Measurements from ENCODE around the gene BCL11B. TPM values are rescaled to one million over a fixed set of nuclear protein-coding genes. Genes with fewer than 3 reads are reported as not detected.

BCL11B gene
- total and polyA plus RNA-seq, 12 donors = 0.03 to 1.9 (median 0.11) TPM; not detected in 2

DNA sequence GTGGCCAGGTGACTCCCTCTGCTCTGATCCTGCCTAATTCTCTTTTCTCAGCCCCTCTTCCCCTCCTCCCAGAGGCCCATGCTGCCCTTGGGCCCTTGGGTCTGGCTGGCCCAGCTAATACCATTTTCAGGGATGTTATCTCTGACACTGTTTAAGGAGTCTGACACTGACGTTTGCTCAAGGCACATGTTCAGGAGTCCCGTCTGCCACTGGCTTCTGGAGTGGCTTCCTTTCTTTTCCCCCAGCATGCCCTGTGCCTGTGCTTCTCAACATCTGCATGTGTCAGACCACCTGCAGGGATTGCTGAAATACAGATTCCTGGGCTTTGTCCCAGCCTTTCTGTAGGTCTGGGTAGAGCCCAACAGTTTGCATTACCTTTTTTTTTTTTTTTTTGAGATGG lies 128.9 kb downstream of the BCL11B start:
- H3K4me1 ChIP-seq = no peaks in the 10 kb centered on the region
- intact Hi-C loops (cut with DNase I) = no loop called here

GRCh38 chr14:99141236-99141635 lies 130.8 kb downstream of the BCL11B start:
- no peak for ATAC-seq
- H3K27ac ChIP-seq = no peak overlapping the region
- no peaks in the 10 kb centered on the region for H3K9me3 ChIP-seq
- no peak overlapping the region for H3K4me3 ChIP-seq
- intact Hi-C loops (cut with DNase I) = no loop called here
- DNase-seq = no peak
- no peaks in the 10 kb centered on the region for H3K36me3 ChIP-seq
- TF ChIP-seq, protein P1, sequence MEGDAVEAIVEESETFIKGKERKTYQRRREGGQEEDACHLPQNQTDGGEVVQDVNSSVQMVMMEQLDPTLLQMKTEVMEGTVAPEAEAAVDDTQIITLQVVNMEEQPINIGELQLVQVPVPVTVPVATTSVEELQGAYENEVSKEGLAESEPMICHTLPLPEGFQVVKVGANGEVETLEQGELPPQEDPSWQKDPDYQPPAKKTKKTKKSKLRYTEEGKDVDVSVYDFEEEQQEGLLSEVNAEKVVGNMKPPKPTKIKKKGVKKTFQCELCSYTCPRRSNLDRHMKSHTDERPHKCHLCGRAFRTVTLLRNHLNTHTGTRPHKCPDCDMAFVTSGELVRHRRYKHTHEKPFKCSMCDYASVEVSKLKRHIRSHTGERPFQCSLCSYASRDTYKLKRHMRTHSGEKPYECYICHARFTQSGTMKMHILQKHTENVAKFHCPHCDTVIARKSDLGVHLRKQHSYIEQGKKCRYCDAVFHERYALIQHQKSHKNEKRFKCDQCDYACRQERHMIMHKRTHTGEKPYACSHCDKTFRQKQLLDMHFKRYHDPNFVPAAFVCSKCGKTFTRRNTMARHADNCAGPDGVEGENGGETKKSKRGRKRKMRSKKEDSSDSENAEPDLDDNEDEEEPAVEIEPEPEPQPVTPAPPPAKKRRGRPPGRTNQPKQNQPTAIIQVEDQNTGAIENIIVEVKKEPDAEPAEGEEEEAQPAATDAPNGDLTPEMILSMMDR (IDR thresholded peaks at IDR 0.05) = no peak
- WGBS, 2 donors = 82 to 84% methylated on average over 7 of the region's 7 CpGs
- no peaks in the 10 kb centered on the region for H3K4me1 ChIP-seq
- peaks cover 0 to 17% (median 7%) of the 10 kb centered on the region in 7 donors for H3K27me3 ChIP-seq

More for the DNA sequence above, 128.9 kb downstream of the BCL11B start:
- no peak overlapping the region for H3K4me3 ChIP-seq
- no peaks in the 10 kb centered on the region for H3K9me3 ChIP-seq
- TF ChIP-seq, protein P1 (IDR thresholded peaks at IDR 0.05) = no peak
- no peak overlapping the region for H3K27ac ChIP-seq
- WGBS, 2 donors = 18 to 21% methylated on average over 2 of the region's 2 CpGs
- H3K27me3 ChIP-seq = peaks cover 0 to 20% (median 10%) of the 10 kb centered on the region in 7 donors
- ATAC-seq = no peak
- no peak for DNase-seq
- no peaks in the 10 kb centered on the region for H3K36me3 ChIP-seq

DNA sequence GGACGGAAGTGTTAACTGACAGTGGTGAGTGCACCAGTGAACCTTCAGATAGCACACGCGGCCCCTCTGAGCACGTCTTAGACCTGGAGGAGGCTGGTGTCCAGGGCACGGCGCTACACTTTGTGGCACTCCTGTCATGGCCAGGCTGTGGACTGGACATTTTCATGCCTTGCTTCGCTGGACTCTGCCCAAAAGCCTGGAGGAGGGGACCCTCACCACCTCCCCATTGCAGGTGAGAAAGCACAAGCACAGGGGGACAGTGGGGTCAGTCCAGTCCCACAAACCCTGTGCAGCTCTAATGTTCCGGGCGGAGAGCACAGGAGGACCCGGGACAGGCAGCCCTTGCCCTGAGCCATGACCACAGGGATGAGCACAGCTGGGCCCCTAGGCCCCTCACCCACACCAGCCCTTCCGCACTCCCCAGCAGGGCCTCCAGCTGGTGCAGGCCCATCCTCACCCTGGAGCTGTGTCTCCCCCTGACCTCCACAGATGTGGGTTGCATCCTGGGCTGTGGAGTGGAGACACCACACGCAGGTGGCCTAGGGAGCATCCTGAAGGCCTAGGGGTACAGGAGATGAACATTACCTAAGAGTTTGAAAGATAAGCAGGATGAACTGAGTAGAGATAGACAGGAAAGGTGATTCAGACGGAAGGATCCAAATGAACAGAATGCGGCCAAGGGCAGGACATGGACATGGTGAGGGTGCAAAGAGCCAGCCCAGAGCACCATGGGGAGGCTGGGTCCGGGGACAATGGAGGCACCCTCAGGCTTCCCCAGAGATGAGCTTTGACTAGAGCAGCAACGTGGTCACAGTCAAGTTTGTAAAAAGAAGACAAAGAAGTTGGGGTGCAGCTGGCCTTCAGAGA lies 132.8 kb downstream of the BCL11B start:
- Histone ChIP-seq H3K27ac (no peak overlapping the region), H3K36me3 (no peaks in the 10 kb centered on the region), H3K27me3 (peaks cover 0 to 24% (median 4%) of the 10 kb centered on the region in 7 donors), H3K4me1 (no peaks in the 10 kb centered on the region), H3K4me3 (no peak overlapping the region), H3K9me3 (no peaks in the 10 kb centered on the region)
- no peak for ATAC-seq
- TF ChIP-seq, protein P1 (IDR thresholded peaks at IDR 0.05) = no peak
- WGBS, 2 donors = 71 to 77% methylated on average over 16 of the region's 16 CpGs
- DNase-seq = no peak
- intact Hi-C loops (cut with DNase I) = no loop called here

DNA sequence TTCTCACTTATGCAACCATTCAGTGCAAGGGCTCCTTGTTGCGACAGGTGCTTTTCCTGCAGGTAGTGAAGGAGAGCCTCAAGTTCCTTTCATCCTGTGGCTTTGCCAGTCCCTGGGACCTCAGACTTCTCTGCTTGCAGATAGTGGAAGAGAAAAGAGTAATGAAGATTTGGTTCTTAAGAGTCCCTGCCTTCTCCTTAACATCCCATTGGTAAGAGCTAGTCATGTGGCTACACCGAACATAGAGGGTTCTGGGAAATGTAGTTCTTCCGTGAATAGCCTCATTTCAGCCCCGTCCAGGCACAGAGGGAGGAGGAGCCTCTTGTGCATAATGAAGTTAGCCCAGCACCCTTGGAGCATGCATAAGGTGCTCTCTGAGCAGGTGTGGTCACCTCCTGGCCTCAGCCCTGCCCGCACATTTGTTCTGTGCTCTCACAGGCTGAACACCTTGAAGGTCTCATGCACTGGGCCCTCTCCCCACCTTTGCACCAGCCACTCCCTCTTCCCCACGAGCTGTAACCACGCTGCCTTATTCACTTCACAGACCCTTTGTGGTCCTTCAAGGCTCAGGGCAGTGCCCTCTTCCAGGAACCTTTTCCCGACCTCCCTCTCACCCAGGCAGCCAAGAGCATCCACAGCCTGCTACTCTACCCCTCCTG lies 134.0 kb downstream of the BCL11B start:
- WGBS, 2 donors = 66 to 68% methylated on average over 8 of the region's 8 CpGs
- Histone ChIP-seq H3K27ac (no peak overlapping the region), H3K9me3 (no peaks in the 10 kb centered on the region), H3K4me1 (no peaks in the 10 kb centered on the region), H3K4me3 (no peak overlapping the region), H3K36me3 (no peaks in the 10 kb centered on the region), H3K27me3 (peaks cover 0 to 24% (median 4%) of the 10 kb centered on the region in 7 donors)
- intact Hi-C loops (cut with DNase I) = no loop called here
- TF ChIP-seq, protein P1 (IDR thresholded peaks at IDR 0.05) = no peak
- ATAC-seq (no peak), DNase-seq (no peak)

All from heart right ventricle (tissue), 16 donors.